ENCODE results near the gene CORT. TPM values are rescaled to one million over a fixed set of nuclear protein-coding genes. Genes with fewer than 3 reads are reported as not detected.

CORT gene
- total RNA-seq, 1 experiment from 2014 or later = not detected

DNA sequence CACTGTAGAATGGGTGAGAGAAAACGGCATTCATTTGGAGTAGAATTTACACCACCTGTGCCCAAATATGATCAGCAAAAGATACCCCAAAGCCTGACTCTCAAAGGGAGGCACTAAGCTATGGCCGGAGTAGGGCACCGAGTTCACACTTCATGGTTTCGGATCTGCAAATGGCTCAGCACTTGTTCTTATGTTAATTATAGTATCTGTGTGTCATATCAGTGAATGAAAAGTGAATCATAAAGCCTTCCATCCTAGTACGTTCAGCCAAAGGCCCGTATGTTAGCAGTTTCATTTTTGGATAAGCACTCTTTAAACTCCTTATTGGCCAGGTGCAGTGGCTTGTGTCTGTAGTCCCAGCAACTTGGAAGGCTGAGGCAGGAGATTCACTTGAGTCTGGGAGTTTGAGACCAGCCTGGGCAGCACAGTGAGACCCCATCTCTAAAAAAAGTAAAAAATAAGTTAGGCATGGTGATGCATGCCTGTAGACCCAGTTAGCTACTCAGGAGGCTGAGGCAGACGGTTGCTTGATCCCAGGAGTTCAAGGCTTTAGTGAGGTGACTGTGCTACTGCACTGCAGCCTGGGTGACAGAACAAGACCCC is 4.9 kb upstream of the CORT start:
- CTCF ChIA-PET = no interaction called here
- peaks cover 6% of the 10 kb centered on the region for H3K36me3 Mint-ChIP-seq (ENCODE audit: insufficient read depth, unreplicated experiment)
- intact Hi-C loops (cut with micrococcal nuclease; ENCODE audit: unreplicated experiment) = no loop called here
- no peak overlapping the region for H3K4me3 Mint-ChIP-seq (ENCODE audit: low read depth, unreplicated experiment)
- no peaks in the 10 kb centered on the region for H3K4me1 Mint-ChIP-seq (ENCODE audit: low read depth, unreplicated experiment)
- no TSS peak for BruUV-seq (replicated peaks)
- H3K27ac Mint-ChIP-seq (ENCODE audit: unreplicated experiment) = no peak overlapping the region
- no peak for DNase-seq
- H3K27me3 Mint-ChIP-seq (ENCODE audit: unreplicated experiment) = no peaks in the 10 kb centered on the region
- TF ChIP-seq, protein P1, sequence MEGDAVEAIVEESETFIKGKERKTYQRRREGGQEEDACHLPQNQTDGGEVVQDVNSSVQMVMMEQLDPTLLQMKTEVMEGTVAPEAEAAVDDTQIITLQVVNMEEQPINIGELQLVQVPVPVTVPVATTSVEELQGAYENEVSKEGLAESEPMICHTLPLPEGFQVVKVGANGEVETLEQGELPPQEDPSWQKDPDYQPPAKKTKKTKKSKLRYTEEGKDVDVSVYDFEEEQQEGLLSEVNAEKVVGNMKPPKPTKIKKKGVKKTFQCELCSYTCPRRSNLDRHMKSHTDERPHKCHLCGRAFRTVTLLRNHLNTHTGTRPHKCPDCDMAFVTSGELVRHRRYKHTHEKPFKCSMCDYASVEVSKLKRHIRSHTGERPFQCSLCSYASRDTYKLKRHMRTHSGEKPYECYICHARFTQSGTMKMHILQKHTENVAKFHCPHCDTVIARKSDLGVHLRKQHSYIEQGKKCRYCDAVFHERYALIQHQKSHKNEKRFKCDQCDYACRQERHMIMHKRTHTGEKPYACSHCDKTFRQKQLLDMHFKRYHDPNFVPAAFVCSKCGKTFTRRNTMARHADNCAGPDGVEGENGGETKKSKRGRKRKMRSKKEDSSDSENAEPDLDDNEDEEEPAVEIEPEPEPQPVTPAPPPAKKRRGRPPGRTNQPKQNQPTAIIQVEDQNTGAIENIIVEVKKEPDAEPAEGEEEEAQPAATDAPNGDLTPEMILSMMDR (IDR thresholded peaks at IDR 0.05; ENCODE audit: unreplicated experiment) = no peak
- H3K9me3 Mint-ChIP-seq (ENCODE audit: low read depth, unreplicated experiment) = no peaks in the 10 kb centered on the region

DNA sequence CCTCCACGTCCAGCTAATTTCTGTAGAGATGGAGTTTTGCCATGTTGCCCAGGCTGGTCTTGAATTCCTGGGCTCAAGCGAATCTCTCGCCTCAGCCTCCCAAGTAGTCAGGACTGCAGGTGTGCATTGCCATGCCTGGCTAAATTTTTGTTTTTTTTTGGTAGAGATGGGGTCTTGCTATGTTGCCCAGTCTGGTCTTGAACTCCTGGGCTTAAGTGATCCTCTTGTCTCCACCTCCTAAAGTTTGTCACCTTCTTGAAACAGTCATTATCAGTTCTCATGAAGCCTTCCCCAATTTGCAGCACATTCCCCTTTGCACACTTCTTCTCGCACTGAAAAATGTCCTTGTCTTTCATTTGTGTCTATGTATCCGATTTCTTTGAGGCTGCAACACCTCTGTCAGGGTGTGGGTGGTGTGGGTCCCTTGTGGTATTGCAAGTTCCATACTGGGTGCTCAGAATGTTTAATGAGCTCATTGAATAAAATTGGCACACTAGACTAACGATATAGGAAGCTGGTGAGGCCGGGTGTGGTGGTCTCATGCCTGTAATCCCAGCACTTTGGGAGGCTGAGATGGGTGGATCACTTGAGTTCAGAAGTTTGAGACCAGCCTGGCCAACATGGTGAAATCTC is 2.9 kb upstream of the CORT start:
- peaks cover 5% of the 10 kb centered on the region for H3K36me3 Mint-ChIP-seq (ENCODE audit: insufficient read depth, unreplicated experiment)
- no peaks in the 10 kb centered on the region for H3K9me3 Mint-ChIP-seq (ENCODE audit: low read depth, unreplicated experiment)
- DNase-seq = no peak
- TF ChIP-seq, protein P1 (IDR thresholded peaks at IDR 0.05; ENCODE audit: unreplicated experiment) = no peak
- no peak overlapping the region for H3K27ac Mint-ChIP-seq (ENCODE audit: unreplicated experiment)
- intact Hi-C loops (cut with micrococcal nuclease; ENCODE audit: unreplicated experiment) = no loop called here
- H3K4me3 Mint-ChIP-seq (ENCODE audit: low read depth, unreplicated experiment) = no peak overlapping the region
- no TSS peak for BruUV-seq (replicated peaks)
- CTCF ChIA-PET = no interaction called here
- H3K4me1 Mint-ChIP-seq (ENCODE audit: low read depth, unreplicated experiment) = no peaks in the 10 kb centered on the region
- H3K27me3 Mint-ChIP-seq (ENCODE audit: unreplicated experiment) = no peaks in the 10 kb centered on the region

DNA sequence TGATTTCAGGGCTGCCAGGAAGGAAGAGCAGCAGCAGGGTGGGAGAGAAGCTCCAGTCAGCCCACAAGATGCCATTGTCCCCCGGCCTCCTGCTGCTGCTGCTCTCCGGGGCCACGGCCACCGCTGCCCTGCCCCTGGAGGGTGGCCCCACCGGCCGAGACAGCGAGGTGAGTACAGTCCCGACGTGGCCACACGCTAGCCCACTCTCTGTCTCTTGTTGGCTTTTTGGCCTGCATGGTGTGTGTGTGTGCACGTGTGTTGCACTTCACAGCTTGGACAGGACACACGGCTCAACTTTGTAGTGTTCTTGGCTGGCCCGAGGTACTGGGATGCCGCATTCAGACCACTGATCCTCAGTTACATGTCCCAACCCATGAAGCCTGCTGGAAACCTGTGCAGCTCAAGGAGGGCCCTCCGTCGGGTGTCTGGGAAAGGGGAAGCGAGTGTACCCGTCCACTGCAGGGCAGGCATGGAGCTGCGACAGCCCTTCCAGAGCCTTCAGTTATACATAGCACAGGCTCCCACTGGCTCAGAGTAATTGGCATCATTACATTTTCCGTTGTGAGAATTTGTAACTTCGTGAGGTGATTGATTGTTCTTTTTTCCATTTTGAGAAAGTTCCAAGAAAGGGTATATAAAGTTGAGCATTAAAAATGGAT is 454 bp downstream of the CORT start:
- no peaks in the 10 kb centered on the region for H3K36me3 Mint-ChIP-seq (ENCODE audit: insufficient read depth, unreplicated experiment)
- H3K4me3 Mint-ChIP-seq (ENCODE audit: low read depth, unreplicated experiment) = no peak overlapping the region
- intact Hi-C loops (cut with micrococcal nuclease; ENCODE audit: unreplicated experiment) = no loop called here
- DNase-seq = no peak
- H3K9me3 Mint-ChIP-seq (ENCODE audit: low read depth, unreplicated experiment) = no peaks in the 10 kb centered on the region
- TF ChIP-seq, protein P1 (IDR thresholded peaks at IDR 0.05; ENCODE audit: unreplicated experiment) = no peak
- H3K27ac Mint-ChIP-seq (ENCODE audit: unreplicated experiment) = no peak overlapping the region
- BruUV-seq (replicated peaks) = no TSS peak
- CTCF ChIA-PET = no interaction called here
- no peaks in the 10 kb centered on the region for H3K27me3 Mint-ChIP-seq (ENCODE audit: unreplicated experiment)
- no peaks in the 10 kb centered on the region for H3K4me1 Mint-ChIP-seq (ENCODE audit: low read depth, unreplicated experiment)

GRCh38 chr1:10450836-10451235 is 1.0 kb downstream of the CORT start:
- BruUV-seq (replicated peaks) = TSS peak; percentile 9
- H3K27me3 Mint-ChIP-seq (ENCODE audit: unreplicated experiment) = no peaks in the 10 kb centered on the region
- CTCF ChIA-PET = no interaction called here
- DNase-seq = no peak
- H3K27ac Mint-ChIP-seq (ENCODE audit: unreplicated experiment) = no peak overlapping the region
- intact Hi-C loops (cut with micrococcal nuclease; ENCODE audit: unreplicated experiment) = no loop called here
- TF ChIP-seq, protein P1 (IDR thresholded peaks at IDR 0.05; ENCODE audit: unreplicated experiment) = no peak
- H3K36me3 Mint-ChIP-seq (ENCODE audit: insufficient read depth, unreplicated experiment) = no peaks in the 10 kb centered on the region
- no peaks in the 10 kb centered on the region for H3K9me3 Mint-ChIP-seq (ENCODE audit: low read depth, unreplicated experiment)
- no peaks in the 10 kb centered on the region for H3K4me1 Mint-ChIP-seq (ENCODE audit: low read depth, unreplicated experiment)
- no peak overlapping the region for H3K4me3 Mint-ChIP-seq (ENCODE audit: low read depth, unreplicated experiment)
